GM21528 (cell line): ENCODE measurements around the gene MAP3K14.
A peak's percentile ranks its signal among the peaks of the same experiment; 100 is the strongest.
"Not testable (repeated sequence)": the region's sequence is repeated elsewhere in the genome, so short reads cannot be mapped to it uniquely, and the experiment has no call there.

Experiments
- ATAC-seq: cut with Tn5 transposase; IDR thresholded peaks from one replicate; pipeline ENCODE4 v1.9.1; 2021; ENCODE audit warnings: mild to moderate bottlenecking, moderate library complexity; ENCODE audit not compliant: unreplicated experiment, low FRiP score

MAP3K14 gene

DNA sequence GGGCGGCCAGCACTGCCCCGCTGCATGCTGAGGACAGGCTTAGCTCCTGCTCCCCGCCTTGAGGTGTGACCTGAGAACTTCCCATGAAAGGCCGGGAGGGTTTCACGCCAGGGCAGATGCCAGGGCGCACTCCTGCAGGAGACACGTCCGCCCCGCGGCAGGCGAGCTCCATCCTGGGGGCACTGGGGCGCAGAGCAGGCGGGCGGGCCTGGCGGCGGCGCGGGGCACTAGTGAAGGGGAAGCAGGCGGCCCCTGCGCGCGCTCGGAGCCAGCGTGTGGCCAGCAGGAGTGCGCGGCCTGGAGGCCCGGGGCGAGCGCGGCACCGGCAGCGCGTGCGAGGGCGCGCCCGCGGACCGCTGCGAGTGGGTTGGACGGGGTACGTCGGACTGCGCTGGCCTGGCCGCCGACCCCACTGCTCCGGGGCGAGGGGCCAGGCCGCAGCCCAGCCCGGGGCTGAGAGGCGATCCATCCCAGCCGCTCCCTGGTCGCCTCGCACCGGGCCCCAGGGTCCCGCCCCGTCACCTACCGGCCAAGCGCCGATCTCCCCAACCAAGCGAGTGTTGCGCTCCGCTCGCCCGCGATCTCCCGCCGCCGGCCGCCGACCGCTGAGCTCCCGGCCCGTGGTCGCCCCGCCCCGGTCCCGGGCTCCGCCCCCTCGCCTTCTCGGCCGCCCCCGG, at the start of gene MAP3K14:
Gene MAP3K14 (minus strand): TSS at position 587 of the 677 bp plus-strand sequence. CDS start 26,275 bp downstream, outside the sequence.
- ATAC-seq, result peak; percentile 24

DNA sequence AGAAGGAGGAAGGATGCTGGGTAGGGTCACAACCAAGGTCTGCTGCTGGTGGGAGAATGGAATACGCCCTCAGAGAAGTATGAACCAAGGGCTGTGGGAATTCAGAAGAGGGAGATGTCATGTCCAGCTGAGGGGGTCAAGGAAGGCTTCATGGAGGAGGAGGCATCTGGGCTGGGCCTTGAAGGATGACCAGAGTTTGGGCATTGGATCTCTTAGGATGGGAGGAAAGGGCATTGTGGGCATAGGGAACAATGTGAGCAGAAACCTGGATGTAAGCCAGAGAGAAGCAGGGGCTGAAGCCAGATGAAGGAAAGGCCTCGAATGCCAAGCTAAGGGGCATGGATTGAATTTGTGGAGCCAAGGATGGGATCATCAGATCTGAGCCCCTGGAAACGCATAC, 49.2 kb upstream of the MAP3K14 start:
- no peak for ATAC-seq

DNA sequence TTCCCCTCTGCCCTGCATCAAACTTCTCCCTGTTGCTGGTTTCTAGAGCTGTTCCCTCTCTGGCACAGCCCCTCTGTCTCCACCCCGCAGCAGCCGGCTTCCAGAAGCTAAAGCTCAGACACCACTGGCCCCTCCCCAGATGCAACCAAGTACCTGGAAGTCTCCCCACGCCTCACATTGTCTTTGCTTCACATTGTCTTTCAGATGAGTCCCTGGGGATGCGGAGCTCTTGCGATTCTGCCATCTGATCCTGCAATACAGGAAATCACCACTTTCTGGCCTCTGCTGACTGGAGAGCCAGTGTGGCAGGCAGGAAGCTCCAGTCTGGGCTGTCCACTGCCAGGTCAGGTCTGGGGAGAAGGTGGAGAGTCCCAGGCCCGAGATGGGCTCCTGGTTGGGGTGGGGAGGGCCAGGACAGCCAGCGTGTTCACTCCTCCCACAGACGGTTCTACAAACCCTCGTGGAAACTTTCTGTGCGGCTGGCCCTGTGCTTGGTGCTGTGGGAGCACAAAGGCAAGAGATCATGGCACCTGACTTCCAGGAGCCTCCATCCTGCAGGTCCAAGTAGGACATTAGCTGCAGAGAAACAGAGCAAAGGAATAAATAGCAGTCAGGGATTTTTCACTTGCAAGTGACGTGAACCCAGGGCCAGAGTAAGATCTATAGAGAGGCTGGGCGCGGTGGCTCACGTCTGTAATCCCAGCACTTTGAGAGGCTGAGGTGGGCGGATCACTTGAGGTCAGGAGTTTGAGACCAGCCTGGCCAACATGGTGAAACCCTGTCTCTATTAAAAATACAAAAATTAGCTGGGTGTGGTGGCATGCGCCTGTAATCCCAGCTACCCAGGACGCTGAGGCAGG, 47.9 kb upstream of the MAP3K14 start:
- ATAC-seq, result no peak

DNA sequence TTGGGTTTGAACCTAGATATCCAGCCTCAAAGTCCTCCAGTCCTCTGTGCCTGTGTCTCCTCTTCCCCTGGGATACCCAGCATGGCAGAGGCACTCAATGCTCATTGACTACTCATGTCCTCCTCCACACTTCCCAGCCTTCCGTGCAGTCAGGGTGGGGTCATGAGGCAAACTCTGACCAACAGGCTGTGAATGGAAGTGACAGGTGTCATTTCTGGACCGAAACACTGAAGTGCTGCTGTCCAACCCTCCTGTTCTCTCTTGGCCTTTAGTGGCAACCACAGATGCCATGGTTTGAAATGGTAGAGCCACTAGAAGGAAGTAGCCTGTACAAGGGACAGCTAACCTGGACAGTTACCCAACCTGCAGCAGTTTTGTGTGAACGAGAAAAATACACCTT, 46.7 kb upstream of the MAP3K14 start:
- no peak for ATAC-seq

DNA sequence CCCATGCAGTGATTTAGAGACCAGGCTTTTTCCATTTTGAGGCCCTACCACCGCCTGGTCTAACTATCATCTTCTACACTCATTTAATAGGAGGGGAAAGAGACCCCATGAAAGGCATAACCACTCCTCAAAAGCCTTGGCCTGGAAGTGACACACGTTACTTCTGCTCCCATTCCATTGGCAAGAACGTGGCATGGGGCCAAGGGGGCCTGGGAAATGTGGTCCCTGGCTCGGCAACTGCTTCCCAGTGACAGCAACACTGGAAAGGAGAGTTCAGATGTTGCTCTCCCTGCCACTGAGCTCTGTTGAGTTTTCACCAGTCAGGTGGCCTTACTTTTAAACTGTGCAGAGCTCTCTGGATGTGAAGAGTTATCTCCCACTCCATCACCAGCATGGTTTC, 45.2 kb upstream of the MAP3K14 start:
- no peak for ATAC-seq

DNA sequence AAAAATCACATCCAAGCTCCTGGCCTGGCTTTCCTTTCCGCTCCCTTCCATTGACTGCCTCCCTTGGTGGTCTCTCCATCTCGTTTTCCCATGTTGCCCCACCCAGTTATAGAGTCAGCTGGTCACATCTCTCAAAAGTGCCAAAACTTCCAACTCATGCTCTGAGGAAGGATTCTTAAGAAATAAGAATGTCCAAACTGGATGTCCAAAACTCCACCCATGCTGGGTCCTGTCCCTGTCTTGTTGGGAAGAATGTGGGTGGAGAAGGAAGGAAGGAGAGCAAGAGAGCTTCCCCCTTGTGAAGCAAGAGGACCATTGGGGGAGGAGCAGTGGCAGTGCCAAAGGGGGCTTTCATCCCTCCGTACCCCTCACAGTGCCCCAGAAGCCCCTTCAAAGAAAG, 44.6 kb upstream of the MAP3K14 start:
- ATAC-seq, result no peak

DNA sequence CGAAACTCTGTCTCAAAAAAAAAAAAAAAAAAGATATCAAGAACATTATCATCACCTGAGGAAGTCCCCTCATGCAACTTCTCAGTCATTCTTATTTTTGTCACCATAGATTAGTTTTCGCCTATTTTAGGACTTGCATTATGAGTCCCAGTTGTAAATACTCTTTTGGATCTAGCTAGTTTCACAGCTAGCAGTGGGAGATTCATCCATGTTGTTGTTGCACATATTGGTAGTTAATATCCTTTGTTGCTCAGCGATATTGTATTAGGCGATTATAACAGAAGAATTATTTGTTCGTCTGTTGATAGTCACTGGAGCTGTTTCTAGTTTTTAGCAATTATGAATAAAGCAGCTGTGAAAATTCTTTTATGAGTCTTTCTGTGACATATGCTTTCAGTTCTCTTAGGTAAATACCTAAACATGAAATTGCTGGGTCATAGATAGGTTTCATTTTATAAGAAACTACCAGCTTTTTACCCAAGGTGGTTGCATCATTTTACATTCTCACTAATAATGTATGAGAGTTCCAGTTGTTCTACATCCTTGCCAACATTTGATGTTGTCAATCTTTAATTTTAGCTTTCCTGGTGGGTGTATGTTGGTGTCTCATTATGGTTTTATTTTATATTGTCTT, 40.7 kb upstream of the MAP3K14 start:
- ATAC-seq, result no peak

DNA sequence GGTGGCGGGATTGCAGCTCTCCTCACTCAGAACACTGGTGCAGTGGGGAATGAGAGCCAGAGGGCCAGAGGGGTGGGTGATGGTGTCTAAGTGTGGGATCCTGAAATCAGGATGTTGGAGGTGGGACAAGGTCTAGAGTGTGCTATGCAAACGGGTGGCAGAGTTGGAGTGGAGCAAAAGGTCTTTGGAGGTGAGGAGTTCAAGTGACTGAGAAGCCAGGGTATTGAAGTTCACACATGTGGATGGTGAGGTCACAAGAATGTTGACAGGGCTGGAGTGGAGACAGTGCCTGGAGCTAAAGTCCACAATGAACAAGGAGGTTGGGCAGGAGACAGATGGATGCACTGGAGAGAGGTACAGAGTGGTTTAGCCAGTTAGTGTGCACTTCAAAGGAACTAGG, 38.3 kb upstream of the MAP3K14 start:
- no peak for ATAC-seq

DNA sequence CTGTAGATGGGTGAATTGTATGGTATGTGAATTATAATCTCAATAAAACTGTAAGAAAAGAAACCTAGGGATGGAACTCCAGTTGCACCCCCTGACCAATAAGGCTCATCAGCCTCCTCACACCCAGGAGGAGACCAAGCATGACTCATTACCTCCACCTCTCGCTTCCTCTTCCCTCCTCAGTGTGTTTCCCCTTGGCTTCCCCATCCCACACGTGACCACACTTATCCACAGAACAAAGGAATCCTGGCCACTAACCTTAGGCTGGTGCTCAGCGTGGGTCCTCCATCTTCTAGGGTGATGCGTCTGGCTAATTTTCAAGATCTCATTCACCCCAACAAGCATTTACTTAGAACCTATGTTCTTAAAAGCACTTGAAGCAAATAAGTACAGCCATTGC, 36.2 kb upstream of the MAP3K14 start:
- ATAC-seq, result no peak

DNA sequence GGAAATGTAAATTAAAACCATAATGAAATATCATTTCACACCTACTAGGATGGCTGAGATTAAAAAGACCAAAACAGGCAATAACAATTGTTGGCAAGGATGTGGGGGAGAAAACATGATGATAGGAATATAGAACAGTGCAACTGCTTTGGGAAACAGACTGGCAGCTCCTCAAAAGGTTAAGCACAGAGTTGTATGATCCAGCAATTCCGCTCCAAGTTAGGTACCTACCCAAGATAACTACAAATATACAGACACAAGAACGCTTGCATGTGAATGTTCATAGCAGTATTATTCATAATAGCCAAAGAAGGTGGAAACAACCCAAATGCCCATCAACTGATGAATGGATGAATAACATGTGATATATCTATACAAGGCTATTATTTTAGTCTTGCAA, 35.0 kb upstream of the MAP3K14 start:
- ATAC-seq, result no peak

DNA sequence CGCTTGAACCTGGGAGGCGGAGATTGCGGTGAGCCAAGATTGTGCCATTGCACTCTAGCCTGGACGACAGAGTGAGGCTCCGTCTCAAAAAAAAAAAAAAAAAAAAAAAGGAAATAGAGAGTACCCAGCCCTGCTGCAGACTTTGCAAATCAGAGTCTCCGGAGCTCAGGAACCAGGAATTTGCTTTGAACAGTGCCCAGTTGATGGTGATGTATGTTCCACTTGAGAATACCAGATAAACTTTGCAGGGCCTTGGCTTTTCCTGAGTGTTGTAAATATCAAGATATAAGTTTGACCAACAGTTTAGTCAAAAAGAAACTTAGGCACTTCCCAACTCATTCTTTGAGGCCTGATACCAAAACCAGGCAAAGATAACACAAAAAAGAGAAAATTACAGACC, 30.6 kb upstream of the MAP3K14 start:
- no peak for ATAC-seq

DNA sequence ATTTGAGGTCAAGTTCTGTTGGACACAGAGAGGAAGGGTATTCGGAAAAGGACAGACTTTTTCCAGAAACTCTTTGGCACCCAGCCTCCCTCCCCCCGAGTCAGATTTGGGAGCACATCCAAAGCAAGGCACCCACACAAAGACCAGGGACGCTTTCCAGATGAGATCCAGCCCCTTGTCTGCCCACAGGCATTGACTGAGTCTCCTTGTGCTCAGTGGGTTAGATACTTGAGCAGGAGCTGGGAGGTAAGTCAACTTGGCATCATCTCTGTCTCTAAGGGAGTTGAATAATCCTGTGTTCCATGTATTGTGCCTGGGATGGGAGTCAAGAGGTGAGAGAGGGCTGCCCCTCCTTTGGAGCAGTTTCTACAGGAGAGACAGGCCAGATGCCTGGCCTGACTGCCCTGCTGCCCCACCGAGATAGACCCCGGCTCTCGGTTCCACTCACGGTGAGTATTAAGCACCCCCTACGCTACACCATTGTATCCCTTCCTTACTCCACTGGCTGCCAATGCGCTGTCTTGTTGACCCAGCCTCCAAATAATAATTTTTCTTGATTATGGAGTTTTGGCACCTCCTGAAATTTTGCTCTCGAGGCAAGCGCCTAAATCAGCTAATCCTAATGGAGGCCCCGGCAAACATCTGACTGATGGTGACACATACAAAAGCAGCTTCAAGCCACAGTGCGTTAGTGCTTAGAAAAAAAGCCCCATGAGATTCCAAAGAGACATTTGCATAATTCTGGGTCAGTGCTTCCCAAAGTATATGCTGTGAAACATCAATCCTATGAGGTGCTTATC, 29.6 kb upstream of the MAP3K14 start:
- no peak for ATAC-seq

DNA sequence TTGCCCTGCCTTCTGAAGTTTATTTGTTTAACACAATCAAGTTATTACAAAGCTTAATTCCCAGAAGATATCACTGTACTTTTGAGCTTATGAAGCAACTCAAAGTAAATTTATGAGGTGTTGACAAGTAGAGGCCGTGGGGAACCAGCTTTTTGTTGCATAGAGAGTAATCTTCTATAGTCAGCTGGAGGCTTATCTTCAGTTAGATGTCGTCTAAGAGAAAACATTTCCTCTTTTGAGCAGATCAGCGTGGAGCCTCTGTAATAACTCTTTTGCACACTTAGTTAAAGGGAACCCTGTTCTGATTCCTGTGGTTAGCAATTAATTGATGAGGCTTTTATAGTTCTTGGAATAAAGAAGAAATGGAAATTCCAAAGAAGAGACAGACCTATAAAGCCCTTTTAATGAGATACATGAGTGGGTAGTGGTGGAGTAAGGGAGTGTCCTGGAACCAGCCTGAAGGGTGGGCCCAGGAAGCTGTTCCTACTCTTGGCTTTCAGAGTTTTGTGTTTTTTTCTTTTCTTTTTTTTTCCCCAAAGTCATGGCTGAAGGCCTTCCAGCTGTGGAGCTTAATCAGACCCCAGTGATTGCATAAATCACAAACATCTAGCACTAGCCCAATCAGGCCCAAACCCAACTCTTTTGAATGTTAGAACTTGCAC, 28.9 kb upstream of the MAP3K14 start:
- ATAC-seq, result no peak

DNA sequence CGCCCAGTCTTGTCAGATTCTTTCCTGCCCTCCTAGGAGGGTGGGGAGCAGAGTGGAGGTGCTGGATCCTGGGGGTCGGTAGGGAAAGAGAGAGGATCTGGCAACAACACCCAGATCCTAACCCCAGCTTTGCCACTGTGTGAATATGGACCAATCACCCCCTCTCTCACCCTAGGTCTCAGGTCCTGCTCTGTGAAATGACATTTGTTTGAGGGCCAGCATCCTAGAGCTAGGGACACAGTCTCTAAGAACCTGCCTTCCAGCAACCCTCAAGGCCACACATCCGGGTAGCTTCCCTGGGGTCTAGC, 28.4 kb upstream of the MAP3K14 start:
- ATAC-seq, result no peak

DNA sequence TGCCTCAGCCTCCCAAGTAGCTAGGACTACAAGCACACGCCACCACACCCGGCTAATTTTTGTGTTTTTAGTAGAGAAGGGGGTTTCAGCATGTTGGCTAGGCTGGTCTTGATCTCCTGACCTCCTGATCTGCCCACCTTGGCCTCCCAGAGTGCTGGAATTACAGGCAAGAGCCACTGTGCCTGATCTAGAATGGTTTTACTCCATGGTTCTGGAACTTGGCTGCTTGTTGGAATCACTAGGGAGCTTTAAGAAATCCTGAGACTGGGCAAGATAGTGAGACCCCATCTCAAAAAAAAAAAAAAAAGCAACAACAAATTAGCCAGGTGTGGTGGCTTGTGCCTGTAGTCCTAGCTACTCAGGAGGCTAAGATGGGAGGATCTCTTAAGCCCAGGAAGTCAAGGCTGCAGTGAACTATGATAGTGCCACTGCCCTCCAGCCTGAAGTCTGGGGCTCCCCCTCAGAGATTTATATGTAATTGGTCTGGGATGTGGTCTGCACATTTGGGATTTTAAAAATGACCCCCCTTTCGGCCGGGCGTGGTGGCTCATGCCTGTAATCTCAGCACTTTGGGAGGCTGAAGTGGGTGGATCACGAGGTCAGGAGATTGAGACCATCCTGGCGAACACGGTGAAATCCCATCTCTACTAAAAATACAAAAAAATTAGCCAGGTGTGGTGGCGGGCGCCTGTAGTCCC, 27.3 kb upstream of the MAP3K14 start:
- not testable (repeated sequence) for ATAC-seq

DNA sequence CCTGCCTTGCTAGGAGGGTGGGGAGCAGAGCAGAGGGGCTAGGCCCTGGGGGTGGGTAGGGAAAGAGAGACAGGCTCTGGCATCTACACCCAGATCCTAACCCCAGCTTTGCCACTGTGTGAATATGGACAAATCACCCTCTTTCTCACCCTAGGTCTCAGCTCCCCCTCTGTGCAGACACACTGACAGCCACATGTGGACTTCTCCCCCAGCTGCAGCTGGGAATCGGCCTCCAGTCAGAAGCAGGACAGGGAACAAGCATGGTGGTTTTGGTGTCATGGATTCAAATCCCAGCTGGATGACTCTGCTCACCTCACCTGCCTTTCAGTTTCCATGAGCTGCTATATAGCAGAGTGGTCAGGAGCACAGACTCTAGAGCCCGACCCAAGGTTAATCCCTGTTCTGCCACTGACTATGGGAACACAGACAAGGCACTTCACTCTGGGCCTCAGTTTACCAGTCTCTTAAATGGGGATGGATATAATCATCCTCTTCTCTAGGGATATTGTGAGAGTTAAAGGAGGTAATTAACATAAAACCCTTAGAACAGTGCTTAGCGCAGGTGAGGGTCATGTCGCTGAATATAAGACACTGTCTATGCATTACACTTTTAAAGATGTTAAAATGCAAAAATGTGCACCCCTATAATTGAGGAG, 26.2 kb upstream of the MAP3K14 start:
- ATAC-seq, result no peak

DNA sequence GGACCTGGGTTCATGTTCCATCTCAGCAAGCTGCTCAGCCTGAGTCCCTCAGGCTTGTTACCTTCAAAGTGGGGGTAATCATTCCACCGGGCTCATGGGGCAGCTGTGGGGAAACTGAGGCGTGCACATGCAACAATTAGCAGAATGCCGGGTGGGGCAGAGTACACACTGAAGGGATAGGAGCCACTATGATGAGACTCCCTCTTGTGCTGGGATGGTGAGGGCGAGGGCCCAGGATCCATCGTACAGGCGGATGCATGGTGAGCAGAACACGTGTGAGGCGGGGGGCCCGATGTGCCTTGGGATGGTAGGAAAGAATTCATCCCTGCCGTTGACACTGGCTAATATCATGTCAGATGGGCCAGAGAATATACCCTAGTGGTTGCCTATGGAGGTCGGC, 25.5 kb upstream of the MAP3K14 start:
- ATAC-seq, result no peak

DNA sequence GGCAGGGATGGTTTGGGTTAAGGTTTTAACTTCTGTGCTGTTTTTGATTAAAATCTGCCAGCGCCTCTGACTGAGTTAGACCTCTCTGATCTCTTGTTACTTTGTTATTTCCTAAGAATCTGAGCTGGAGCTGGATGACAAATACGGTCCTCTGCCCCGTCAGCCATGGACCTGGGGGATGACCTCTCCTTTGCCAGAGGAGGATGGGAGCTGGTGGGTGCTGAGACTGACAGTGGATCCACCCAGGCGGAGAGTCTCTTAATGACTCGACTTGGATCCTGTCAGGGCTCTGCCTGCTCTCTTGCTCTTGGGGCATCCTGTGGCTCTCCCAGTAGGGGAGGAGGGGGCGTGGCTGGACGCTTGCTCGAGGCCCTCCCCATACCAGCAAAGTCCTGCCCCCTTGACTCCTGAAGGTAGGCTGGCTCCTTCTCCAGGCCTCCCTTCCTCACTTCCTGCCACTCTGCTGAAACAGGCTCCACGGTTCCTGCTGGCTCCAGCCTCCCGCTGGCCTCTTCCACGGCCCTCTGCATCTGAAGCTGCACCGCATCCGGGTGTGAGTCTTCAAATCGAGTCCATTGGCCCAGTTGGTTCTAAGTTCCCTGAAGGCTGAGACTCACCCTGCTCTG, 24.8 kb upstream of the MAP3K14 start:
- no peak for ATAC-seq
